ENCODE measurements around the gene MMP2.
A peak's percentile ranks its signal among the peaks of the same experiment; 100 is the strongest.

MMP2 gene

DNA sequence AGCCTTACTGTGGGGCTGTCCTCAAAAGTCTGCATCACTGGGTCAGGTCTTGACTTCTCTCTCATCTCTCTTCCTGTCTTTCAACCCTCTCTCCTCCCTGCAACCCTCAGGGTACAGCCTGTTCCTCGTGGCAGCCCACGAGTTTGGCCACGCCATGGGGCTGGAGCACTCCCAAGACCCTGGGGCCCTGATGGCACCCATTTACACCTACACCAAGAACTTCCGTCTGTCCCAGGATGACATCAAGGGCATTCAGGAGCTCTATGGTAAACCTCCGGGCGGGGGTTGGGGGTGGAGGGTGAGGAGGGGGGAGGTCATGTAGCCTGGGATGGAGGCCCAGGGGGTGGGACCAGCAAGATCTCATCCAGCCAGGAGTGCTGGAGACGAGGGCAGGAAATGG lies 12.7 kb downstream of the MMP2 start:
- FAIRE-seq: no peak
- DNase-seq (ENCODE audit: insufficient read length, low spot score): no peak

DNA sequence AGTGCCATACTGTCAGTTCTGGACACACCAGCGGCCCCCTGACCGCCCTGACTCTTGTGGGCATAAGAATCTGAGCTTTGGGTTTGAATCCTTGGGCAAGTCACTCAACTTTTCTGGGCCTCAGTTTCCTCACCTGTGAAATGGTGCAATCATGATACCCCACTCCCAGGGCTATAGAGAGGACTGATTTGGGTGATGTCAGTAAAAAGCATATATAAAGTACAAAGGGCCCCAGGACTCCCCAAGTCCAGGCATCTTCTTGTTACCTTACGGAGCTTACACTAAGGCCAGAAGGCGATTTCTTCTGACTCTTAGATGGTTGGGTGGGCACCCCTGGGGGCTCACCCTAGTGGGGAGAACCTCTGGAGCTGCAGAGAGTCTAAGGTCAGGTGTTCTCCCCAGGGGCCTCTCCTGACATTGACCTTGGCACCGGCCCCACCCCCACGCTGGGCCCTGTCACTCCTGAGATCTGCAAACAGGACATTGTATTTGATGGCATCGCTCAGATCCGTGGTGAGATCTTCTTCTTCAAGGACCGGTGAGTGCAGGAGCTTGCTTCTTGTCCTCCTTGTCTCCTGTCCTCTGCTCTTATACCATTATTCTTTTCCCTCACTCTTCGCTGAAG lies 13.9 kb downstream of the MMP2 start:
- DNase-seq (ENCODE audit: insufficient read length, low spot score): no peak
- no peak for FAIRE-seq

DNA sequence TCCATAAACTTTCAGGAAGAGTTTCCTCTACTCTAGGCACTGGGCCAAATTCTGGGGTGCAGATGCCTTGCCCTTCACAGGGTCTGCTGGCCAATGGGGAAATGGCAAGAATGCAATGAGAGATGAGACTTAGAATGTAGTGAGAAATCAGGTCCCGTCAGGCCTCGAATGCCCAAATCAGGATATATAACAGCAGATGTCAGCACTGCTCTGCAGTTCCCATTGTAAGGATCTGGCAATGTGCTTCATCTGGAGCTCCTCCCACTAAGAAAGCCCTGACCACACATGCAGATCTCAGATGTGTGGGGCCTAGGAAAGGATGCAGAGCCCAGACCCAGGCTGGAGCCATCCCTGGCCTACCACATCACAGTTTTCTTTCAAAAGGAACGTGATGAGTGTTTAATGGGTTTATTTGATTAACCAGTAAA lies 16.0 kb downstream of the MMP2 start:
- FAIRE-seq (peak; percentile 71), DNase-seq (ENCODE audit: insufficient read length, low spot score) (peak; percentile 70)

DNA sequence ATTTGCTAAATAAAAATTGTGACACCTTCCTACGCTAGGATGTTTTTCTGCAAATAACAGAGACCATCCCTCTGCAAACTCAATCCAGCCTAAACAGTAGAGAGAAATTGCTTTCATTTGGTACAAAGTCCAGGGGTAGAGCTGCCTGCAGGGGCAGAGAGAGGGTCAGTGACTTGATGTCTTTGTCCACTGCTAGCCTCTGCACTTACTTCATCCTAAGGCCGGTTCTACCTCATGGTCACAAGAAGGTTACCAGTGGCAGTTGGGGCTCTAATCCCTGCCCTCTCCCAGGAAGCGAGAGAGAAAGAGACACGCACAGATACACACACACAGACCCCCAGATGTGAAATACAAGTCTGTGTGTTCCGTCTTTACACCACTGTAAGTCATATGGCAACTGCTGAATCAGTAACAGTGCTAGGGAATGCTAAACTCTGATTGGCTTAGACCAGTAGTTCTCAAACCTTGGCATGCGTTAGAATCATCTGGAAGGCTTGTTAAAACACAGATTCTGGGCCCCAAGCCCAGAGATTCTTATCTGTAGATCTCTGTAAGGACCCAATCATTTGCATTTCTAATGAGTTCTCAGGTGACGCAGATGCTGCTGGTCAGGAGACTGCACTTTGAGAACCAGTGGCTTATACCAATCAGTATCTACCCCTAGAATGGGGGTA lies 16.8 kb downstream of the MMP2 start:
- peak; percentile 16 for FAIRE-seq
- no peak for DNase-seq (ENCODE audit: insufficient read length, low spot score)

DNA sequence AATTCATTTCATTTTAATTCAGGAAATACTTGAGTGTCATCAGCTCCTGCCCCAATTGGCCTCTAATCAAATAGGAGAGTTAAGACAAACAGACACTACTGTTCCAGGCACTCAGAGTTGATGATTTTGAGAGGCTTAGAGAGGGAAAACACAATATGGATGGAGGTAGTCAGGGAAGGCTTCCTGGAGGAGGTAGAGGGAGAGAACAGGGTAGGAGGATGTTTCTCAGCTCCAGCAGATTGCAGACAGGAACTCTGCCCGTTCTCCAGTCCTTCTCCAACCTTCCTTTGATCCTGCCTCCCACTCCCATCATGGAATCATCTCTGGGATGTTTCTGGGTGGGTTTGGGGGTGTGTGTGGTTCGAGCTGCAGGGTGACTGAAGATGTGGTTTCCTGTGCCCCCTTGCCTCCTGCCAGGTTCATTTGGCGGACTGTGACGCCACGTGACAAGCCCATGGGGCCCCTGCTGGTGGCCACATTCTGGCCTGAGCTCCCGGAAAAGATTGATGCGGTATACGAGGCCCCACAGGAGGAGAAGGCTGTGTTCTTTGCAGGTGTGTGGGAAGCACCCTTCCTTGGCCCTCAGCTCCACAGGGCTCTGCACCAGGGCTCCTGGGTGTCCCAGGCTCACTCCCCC lies 17.6 kb downstream of the MMP2 start:
- FAIRE-seq (no peak), DNase-seq (ENCODE audit: insufficient read length, low spot score) (no peak)

DNA sequence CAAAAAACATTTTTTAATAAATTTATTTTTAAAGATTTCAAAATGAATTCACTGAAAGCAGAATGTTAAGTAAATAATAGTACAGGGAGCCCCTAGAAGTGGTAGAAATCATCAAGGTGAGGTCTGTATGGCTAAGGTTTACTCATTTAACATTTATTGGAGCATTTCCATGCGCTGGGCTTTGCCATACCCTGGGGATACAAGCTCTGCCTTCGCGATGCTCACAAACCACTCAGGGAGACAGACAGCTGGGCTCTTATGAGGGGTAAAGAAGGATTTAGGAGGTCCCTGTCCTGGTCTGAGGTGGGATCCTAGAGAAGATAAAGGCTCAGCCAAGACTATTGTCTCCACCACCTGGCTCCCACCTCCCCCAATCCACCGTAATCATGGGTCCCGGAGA lies 18.6 kb downstream of the MMP2 start:
- DNase-seq (ENCODE audit: insufficient read length, low spot score) (no peak), FAIRE-seq (no peak)

DNA sequence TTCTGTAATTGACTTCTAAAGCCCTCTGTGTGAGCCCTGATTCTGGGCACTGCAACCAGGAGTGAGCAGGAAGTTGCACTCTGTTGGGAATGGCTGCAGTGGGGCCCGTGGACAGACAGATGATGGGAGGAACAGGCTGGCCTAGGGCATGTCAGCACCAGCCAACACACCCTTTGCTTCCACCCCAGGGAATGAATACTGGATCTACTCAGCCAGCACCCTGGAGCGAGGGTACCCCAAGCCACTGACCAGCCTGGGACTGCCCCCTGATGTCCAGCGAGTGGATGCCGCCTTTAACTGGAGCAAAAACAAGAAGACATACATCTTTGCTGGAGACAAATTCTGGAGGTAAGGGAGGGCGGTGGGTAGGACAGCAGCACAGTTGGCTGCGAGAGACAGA lies 19.1 kb downstream of the MMP2 start:
- peak; percentile 33 for FAIRE-seq
- DNase-seq (ENCODE audit: insufficient read length, low spot score): no peak

DNA sequence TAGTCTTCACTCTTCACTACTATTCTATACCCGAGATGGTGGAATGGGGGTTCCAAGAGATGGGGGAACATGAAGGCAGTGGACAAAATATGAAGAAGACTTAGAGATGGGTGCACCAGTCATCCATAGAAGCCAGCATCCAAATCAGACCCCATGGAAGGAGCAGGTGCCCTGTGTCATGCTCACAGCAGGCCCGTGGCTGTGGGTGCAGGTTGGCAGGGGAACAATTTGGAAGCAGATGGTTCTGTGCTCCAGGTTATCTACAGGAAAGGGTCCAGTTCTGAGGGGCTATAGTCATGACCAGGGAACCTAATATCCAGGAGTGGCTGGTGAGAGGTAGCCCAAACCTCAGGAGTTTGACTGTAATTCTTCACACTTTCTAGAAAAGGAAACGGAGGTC lies 20.3 kb downstream of the MMP2 start:
- no peak for DNase-seq (ENCODE audit: insufficient read length, low spot score)
- FAIRE-seq: no peak

DNA sequence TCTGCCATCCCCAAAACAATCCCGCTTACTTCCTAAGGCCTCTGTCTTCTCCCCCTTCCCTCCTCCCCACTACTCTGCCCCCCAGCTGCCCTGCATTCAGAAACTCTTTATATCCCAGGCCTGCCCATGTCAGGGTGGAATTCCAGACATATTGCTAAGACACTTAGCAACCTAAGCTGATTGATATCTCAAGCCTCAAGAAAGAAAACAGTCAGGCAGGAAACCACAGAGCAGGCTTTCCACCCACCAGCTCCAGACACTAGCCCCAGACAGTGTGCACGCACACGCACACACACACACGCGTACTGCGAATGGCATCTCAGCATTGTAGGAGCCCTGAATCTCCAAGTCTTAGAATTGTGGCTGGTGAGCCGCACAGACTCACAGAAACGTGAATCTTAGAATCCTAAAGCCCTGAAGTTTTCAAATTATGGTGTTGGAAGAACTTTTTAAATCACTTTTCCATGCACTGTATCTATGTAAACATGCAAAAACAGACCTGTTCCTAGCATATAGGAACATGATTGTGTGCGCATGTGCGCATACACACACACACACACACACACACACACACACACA lies 21.0 kb downstream of the MMP2 start:
- FAIRE-seq: peak; percentile 97
- peak; percentile 88 for DNase-seq (ENCODE audit: insufficient read length, low spot score)

DNA sequence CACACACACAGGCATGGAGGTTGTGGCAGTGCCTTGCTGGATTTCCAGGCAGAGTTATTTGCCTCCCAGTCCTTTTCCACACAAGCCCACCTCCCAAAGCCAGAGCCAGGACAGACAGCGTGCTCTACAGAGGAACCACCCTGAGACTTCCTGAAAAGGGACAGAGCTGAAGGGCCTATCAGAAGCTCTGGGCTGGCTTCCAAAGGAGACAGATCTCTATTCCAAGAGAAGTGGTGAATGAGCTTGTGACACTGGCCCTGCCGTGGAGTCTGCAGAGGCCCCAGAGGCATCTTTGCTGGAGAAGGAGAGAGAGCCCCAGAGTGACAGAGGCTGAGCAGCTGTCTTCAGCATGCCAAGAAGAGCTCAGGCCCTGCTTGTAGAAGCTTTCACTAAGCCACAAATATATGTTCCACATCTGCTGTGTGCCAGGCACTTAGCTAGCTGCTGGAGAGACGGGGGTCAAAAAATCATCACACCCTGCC lies 21.6 kb downstream of the MMP2 start:
- FAIRE-seq (no peak), DNase-seq (ENCODE audit: insufficient read length, low spot score) (no peak)

DNA sequence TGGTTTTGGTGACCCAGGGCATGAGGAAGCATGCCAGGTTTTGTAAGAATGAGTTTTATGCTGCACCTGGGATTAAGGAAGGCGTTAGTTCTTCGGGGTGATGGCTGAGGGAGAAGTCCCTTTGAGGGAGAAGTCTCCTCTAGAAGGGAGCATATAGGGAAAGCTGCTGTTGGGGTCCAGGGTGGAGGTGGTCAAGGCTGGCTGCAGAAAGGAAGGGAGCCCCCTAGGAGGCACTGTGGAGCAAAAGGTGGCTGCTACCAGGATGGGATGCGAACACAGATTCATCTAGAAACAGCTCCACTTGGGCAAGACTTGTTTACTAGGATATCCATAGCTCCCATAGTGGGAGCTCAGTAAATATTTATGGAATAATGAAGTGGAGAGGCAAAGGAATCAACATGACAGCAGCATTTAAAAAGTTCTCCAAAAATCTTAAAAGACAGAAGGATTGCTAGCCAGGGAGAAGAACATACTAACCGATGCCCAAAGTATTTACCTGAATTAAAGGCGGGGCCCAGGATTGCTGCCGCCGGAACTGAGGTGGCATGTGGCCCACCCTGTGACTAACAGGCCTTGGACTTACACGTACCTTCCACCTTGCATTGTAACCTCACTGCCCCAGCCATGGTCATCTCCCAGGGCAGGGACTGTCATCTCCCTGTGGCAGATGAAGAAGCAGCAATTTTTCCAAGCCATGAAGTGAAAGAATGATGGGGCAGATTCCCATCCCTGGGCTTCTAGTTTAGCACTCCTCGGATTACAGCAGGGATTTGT lies 22.7 kb downstream of the MMP2 start:
- FAIRE-seq (peak; percentile 31), DNase-seq (ENCODE audit: insufficient read length, low spot score) (no peak)

DNA sequence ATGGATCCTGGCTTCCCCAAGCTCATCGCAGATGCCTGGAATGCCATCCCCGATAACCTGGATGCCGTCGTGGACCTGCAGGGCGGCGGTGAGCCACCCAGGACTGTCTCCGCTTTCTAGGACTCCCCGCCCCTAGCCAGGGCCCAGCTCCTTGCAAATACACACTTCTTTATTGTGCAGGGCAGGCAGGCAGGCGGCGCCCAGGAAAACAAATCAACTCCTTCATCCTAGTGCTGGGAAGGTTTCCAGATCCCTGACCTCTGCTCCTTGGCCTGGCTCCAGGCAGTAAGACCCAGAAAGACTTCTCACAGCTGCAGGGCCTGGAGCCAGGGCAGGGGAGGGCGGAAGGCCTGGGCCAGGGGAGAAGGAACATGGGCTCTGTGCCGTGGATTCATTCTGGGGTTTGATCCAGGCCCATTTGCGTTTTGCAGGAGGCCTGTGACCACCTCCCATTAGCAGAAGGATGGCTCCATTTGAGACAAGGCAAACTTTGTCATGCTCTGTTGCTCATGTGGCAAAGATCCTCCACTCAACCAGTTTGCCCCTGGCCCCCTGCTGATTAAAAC lies 23.9 kb downstream of the MMP2 start:
- FAIRE-seq: peak; percentile 94
- peak; percentile 78 for DNase-seq (ENCODE audit: insufficient read length, low spot score)

DNA sequence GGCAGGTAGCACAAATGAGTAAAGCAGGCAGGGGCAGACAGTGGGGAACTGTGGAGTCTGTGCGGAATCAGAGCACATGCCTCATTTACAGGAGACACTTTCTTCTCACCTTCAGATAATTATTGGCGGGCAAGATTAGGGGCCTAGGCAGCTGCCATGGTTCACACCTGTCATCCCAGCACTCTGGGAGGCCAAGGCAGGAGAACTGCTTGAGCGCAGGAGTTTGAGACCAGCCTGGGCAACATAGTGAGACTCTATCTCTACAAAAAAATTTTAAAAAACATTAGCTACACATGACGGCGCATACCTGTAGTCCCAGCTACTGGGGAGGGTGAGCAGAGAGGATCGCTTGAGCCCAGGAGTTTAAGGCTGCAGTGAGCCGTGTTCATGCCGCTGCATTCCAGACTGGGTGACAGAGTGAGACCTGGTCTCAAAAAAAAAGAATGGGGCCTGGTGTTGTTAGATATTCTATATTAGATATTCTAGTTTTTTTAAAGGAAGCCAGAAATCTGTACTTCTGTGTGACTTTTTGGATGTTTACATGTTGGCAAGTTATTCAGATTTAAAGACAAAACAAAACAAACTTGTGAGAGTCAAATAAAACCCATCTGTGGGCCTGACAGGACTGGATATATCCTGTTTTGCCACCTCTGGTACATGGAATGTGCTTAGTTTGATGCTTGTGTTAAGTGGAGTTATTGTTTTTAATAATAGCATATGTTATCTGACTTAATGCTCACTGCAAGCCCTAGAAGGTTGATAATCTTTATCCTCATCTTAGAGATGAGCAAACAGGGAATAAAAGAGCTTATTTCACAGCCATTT lies 24.9 kb downstream of the MMP2 start:
- DNase-seq (ENCODE audit: insufficient read length, low spot score) (no peak), FAIRE-seq (no peak)

DNA sequence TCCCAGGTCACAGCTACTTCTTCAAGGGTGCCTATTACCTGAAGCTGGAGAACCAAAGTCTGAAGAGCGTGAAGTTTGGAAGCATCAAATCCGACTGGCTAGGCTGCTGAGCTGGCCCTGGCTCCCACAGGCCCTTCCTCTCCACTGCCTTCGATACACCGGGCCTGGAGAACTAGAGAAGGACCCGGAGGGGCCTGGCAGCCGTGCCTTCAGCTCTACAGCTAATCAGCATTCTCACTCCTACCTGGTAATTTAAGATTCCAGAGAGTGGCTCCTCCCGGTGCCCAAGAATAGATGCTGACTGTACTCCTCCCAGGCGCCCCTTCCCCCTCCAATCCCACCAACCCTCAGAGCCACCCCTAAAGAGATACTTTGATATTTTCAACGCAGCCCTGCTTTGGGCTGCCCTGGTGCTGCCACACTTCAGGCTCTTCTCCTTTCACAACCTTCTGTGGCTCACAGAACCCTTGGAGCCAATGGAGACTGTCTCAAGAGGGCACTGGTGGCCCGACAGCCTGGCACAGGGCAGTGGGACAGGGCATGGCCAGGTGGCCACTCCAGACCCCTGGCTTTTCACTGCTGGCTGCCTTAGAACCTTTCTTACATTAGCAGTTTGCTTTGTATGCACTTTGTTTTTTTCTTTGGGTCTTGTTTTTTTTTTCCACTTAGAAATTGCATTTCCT lies 26.5 kb downstream of the MMP2 start:
- FAIRE-seq (no peak), DNase-seq (ENCODE audit: insufficient read length, low spot score) (no peak)

DNA sequence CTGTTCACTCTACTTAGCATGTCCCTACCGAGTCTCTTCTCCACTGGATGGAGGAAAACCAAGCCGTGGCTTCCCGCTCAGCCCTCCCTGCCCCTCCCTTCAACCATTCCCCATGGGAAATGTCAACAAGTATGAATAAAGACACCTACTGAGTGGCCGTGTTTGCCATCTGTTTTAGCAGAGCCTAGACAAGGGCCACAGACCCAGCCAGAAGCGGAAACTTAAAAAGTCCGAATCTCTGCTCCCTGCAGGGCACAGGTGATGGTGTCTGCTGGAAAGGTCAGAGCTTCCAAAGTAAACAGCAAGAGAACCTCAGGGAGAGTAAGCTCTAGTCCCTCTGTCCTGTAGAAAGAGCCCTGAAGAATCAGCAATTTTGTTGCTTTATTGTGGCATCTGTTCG lies 27.1 kb downstream of the MMP2 start:
- DNase-seq (ENCODE audit: insufficient read length, low spot score) (no peak), FAIRE-seq (no peak)

DNA sequence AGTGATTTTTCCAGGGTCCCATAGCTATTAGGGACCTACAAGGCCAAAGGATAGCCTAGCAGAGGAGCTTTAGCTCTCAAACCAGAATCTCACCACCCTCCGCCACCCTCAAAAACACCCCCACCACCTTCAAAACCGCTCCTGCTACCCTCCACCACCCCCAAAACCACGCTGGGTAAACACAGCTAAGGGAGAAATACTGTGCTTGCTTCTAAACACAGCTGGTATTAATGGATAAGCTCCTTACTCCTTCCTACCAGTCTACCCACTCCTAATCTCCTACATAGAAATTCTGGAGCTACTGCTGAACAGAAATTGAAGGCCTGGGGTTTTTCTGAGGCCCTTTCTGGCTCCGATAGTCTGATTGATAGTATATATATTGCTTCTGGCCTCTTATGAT lies 27.7 kb downstream of the MMP2 start:
- DNase-seq (ENCODE audit: insufficient read length, low spot score): no peak
- no peak for FAIRE-seq

DNA sequence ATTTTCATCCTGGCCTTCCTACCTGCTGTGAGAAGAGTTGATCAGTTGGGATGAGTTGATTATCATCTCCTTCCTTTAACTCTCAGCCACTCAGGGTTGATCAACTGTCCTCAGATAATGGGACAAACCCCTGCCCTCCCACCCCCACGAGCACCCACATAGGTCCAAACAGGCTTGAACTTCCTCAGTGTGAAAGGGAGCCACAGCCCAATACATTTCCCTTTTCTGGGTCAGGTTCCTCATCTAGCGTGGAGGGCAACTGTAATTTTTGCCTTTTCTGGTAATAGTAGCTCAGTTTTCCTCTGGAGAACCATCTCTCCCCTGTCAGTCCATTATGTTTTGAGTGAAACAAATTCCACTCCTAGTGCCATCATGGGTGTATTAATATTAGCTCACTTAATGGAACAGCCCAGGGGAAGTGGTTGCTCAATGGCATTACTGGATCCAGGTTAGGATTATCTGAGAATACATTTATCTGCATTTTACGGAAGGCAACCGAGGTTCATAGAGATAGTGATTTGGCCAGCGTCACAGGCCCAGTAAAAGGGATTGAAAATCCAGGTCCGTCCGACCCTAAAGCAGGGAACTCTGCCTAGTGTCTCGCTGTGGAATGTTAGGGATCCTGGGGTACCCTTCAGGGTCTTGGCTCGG lies 29.4 kb downstream of the MMP2 start:
- FAIRE-seq: no peak
- no peak for DNase-seq (ENCODE audit: insufficient read length, low spot score)
